NCI-H1417 treated with DMSO at 0.1 percent for 48 hours (cell line): Measurements from ENCODE around the gene TP53I13.
A peak's percentile ranks its signal among the peaks of the same experiment; 100 is the strongest.

Source experiments
- DNase-seq: peaks from one replicate; lab custom pipeline; 2025; lab: John Stamatoyannopoulos, UW

TP53I13 gene

DNA sequence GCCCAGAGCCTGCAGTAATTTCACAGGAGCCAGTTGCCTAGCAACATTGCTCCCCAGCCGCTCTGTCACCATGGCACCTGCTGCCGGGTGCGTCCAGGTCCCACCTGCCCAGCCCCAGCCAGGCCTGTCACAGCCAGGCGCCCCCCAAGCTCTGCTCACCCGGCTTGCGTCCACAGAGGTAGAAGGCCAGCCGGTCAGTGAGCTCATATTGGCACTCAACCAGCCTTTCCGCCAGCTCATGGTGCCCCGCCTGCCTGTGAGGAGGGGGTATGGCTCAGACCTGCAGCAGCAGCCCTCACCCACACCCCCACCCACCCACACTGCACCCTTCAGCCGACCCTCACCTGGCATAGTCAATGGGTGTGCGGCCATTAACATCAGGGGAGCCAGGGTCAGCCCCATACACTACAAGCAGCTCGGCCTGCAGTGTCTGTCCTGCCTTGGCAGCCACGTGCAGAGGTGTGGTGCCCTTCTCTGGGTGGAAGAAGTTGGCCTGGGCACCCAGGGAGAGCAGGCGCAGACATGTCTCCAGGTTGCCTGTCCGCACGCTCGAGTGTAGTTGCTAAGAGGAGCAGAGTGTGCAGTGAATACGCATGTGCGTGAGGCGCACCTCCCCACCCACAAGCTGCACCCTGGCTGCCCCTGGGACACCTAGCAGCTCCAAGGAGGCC, 13.2 kb downstream of the TP53I13 start:
- DNase-seq: no peak

DNA sequence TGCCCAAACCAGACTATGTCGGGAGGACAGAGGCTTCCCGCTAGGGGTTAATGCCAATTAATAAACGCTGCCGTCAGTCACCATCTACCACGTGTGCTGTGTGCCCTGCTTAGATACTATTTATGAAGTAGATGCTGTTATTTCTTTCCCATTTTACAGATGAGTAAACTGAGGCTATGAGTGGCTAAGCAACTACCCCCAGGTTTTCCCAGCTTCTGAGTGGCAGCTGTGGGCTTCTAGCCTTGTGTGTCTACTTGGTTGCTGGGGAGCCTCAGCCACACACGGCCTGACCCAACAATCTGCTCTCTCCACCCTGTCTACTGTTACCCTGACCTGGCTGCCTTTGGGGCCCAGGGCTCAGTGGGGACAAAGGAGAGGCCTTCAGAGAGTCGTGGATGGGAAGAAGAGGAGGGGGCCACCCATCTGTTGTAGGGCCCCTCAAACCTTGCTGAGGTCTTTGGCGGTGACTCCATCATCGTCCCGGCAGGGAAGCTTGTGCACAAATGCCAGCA, 13.8 kb downstream of the TP53I13 start:
- no peak for DNase-seq

GRCh38 chr17:29582772-29583171, 14.3 kb downstream of the TP53I13 start:
- DNase-seq: no peak

- DNase-seq: no peak
Measured at GRCh38 chr17:29583324-29584248, 15.1 kb downstream of the TP53I13 start.

- no peak for DNase-seq
Measured at GRCh38 chr17:29584452-29585079, 16.1 kb downstream of the TP53I13 start.

- DNase-seq: no peak
Measured at GRCh38 chr17:29585080-29585751, 16.7 kb downstream of the TP53I13 start.

DNA sequence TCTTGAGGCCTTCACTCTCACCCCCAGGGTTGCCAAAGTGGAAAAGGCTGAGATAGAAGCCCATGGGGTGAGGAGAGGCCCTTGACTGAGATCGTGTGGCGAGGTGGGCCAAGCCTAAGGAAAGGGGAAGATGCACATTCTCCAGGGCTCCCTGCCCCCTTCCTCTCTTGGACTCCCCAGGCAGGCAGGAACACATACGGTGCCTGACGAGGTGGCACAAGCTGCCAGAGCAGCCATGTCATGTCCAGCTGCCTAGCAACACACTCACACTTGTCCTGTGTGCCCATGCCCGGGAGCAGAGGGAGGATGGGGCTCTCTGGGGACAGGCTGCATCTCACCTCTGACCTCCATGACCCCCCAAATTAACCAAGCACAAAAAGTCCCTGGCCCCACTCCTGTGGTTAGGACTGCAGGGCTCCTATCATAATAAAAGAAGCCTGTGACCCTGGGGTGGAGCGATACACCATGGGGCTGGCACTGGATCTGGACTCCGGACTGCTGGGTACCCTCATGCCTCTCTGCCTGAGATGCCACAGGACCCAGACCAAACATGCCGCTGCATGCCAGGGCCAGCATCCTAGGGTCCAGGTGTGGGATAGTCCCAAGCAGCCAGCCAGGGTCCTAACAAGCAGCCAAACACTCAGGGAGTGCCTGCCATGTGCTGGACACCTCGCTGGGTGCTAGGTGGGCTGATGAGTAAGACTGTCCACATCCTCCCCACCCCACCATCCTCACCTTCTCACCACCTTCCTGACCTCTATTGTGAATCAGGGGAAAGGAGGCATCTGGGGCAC, 18.4 kb downstream of the TP53I13 start:
- no peak for DNase-seq

DNA sequence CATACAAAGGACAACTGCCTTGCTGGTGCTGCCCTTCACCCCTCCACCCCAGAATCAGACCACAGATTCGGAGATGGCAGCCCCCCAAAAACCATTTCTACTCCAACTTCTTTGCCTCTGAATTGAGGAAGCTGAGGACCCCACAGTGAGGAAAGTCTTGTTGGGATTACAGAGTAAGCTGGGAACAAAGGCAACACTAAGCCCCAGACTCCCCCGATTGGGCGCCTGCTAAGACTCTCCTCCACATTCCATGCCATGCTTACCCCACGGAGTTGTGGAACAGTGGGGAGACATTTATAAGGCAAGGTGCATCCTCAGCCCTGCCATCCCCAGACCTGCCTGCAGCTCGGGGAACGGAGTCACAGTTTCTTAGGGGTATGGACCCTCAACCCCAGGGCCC, 19.1 kb downstream of the TP53I13 start:
- no peak for DNase-seq

DNA sequence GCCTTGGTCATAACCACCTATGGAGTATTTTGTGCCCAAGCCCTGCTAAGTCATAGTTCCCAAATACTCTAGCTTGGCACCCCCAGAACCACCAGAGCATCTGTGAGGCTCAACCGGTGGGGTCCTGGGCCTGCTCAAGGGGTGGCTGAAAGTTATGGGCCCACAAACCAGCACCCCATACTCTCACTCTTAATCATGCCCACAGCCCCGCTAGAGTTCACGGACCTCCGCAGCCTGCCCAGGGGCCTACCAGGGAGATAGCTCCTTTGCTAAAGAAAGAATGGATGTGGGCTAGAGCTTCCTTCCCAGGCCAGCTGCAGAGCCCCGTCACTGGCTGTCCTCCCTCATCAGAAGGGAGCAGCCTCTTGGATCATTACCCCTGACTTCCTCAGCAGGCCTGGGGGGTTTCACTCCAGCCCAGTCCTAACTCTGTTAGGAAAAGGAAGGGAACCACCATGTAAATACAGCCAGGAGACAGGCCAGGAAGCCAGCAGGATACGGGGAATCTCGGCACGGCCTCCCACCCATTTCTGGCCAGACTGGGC, 19.6 kb downstream of the TP53I13 start:
- no peak for DNase-seq

- no peak for DNase-seq
Measured at GRCh38 chr17:29588562-29589411, 20.3 kb downstream of the TP53I13 start.

- peak; percentile 20 for DNase-seq
Measured at GRCh38 chr17:29589524-29590410, 21.3 kb downstream of the TP53I13 start, which contains the start of gene GIT1. Gene GIT1, minus strand, starts transcription at chr17:29589648. Its CDS starts 270 bp downstream, at chr17:29589378.

- DNase-seq: no peak
Measured at GRCh38 chr17:29590411-29591145, 22.1 kb downstream of the TP53I13 start.

- DNase-seq: no peak
Measured at GRCh38 chr17:29591146-29591736, 22.7 kb downstream of the TP53I13 start.

DNA sequence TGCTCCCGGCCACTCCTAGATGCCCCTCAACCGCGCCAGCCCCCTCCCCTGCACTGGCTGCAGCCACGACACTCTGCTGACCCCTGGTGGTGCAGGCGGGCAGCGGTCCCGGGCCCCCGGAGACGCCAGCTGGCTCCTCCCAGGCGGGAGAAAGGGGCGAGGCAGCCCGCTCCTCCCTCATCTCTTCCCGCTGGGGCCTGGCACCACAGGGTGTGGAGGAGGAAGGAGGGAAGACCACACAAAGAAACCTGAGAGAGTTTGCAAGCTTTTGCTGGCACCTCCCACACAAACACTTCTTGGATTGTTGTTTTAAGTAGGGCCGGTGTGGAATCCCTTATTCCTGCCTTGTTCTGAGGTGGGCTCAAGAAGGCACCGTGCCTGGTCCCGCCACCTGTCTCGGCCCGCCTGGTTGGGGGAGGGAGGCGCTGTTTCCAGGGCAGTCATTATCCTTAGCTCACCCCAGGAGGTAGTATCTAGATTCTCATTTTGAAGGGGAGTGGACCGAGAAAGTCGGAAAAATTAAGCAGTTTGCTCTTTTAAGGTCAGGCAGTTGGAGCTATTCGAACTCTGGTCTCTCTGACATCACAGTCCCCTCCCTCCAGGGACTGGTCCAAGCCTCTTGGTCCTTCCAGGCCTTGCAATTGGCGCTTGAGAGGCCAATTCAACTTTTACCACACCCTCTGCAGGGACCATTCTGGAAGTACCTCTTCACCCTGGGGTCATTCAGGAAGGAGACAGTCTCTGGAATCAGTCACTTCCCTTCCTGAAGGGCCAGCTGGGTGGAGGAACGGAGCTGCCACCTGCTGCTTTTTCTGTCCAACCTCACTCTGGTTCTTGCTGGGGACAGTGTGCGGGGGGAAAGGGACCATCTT, 23.5 kb downstream of the TP53I13 start:
- peak; percentile 56 for DNase-seq

DNA sequence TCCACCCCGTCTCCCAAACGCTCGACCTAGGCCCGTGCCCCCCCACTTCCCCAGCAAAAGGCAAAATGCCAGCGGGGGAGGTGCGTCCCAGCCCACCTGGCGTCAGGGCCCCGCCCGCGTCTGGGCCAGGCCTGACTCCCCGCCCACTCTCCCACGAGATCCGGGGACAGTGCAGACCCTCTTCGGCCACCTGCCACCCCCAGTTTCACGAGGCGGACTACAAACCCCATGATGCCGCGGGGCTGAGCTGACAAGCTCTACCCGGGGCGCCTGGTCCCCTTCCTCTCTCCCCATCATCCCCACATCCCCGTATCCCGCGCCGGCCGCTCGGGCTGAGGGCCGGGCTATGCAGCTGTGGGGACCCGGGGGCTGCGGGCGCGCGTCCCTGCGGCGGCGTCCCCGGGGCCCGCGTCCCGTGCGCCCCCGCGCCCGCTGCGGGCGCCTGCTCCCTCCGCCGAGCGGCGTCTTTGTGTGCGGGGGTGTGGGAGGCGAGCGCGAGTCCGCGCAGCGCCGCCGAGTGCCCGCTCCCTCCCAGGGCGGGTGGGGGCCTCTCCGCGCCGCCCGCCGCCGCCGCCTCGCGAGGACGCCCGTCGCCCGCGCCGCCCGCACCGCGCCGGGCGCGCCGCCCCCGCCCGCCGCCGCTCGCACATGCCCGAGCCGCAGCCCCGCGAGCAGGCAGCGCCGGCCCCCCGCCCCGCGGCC, 24.5 kb downstream of the TP53I13 start, which contains the start of gene ANKRD13B:
TSS of gene ANKRD13B (plus strand) at position 283 of the 702 bp plus-strand sequence. CDS start 490 bp downstream, outside the sequence.
- DNase-seq: no peak
